Liver (tissue), 3 donors: ENCODE results near the gene RNF212.

Experiments
- CTCF ChIP-seq: fragments of 150-350 bp; IDR thresholded peaks from 2 replicates; pipeline ENCODE4 v1.5.1; 2017; ENCODE audit warnings: improper control_type of control experiment, low read depth, low read length; ENCODE audit not compliant: missing input control
- REST ChIP-seq: IDR thresholded peaks from 2 replicates; pipeline ENCODE4 v1.6.1; 2016; ENCODE audit warnings: antibody characterized with exemption, mild to moderate bottlenecking
- RXRA ChIP-seq, 2 donors: IDR thresholded peaks; 2 replicates each; pipeline ENCODE4 v1.6.1; 2017 to 2018; ENCODE audit warnings: antibody characterized with exemption in 2 of 2, mild to moderate bottlenecking in 1 of 2
- SP1 ChIP-seq: IDR thresholded peaks from 2 replicates; pipeline ENCODE4 v1.6.1; 2018; ENCODE audit warnings: antibody characterized with exemption, mild to moderate bottlenecking
- TAF1 ChIP-seq: conservative IDR thresholded peaks from 2 replicates; pipeline ENCODE4 v1.6.1; 2016; ENCODE audit warnings: antibody characterized with exemption, mild to moderate bottlenecking
- TF ChIP-seq, protein P1 (sequence below): IDR thresholded peaks from 2 replicates; pipeline ENCODE4 v1.6.1; 2016; ENCODE audit warnings: antibody characterized with exemption
- donor health status: healthy.
- donor health status: healthy.

- TF ChIP-seq CTCF (no peak), SP1 (no peak), REST (no peak), RXRA (IDR thresholded peaks at IDR 0.05) (no peak), TAF1 (no peak)
- TF ChIP-seq, protein P1, sequence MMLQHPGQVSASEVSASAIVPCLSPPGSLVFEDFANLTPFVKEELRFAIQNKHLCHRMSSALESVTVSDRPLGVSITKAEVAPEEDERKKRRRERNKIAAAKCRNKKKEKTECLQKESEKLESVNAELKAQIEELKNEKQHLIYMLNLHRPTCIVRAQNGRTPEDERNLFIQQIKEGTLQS = no peak
Measured at GRCh38 chr4:1065732-1066131, 47.6 kb downstream of the RNF212 start.
